ENCODE results near the gene CISTR. TPM values are rescaled to one million over a fixed set of nuclear protein-coding genes. Genes with fewer than 3 reads are reported as not detected.

The CISTR gene
- total RNA-seq, 4 donors from 2014 or later, result 1.4 TPM; not detected in 3

DNA sequence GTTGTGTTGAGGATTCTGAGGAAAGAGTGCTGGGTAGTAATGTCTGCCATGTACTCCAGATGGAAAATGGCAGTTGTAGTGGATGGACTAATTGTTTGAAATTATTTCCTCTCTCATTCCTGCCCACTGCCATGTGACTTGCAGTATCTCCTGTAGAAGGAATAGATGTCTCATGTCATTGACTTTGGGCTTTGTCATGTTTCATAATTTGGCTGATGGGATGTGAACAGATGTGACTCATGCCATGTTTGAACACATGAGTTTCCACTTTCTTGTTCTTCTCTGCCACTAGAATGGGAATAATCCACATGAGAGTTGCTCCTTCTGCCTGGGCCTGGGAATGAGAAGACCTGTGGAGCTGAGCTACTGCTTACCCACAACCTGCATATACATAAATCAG, 22.1 kb downstream of the CISTR start:
- H3K27me3 ChIP-seq, result peaks cover 4% of the 10 kb centered on the region

DNA sequence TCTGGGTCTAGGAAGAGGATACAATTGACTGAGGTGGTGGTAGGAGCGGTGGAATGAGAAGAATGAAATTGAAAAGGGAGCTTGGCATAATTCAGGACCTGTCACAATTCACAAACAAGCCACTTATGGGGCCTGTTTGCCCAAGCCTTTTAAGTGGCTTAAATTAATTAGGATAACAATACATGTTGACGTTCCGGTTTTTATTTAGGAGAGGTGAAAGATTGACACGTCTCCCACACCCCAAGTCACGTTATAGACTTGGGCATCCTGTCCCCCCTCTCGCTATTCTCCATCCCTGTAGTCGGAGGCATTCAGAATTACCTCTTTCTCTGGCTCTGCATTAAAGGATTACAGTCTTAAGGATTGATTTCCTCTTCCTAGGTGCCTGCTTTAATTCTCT, 23.6 kb downstream of the CISTR start:
- TF ChIP-seq POLR2A (IDR thresholded peaks at IDR 0.05) (no peak), EP300 (IDR thresholded peaks at IDR 0.05) (no peak), POLR2AphosphoS5 (IDR thresholded peaks at IDR 0.05) (no peak)
- TF ChIP-seq, protein P1, sequence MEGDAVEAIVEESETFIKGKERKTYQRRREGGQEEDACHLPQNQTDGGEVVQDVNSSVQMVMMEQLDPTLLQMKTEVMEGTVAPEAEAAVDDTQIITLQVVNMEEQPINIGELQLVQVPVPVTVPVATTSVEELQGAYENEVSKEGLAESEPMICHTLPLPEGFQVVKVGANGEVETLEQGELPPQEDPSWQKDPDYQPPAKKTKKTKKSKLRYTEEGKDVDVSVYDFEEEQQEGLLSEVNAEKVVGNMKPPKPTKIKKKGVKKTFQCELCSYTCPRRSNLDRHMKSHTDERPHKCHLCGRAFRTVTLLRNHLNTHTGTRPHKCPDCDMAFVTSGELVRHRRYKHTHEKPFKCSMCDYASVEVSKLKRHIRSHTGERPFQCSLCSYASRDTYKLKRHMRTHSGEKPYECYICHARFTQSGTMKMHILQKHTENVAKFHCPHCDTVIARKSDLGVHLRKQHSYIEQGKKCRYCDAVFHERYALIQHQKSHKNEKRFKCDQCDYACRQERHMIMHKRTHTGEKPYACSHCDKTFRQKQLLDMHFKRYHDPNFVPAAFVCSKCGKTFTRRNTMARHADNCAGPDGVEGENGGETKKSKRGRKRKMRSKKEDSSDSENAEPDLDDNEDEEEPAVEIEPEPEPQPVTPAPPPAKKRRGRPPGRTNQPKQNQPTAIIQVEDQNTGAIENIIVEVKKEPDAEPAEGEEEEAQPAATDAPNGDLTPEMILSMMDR (IDR thresholded peaks at IDR 0.05), result no peak
- 49 to 55% methylated on average over 7 of the region's 7 CpGs for WGBS, 2 donors (ENCODE audit: low coverage in 1 of 2)
- H3K9me3 ChIP-seq, result no peaks in the 10 kb centered on the region
- H3K4me3 ChIP-seq, result peak overlapping the region; percentile 48 to 75
- H3K27ac ChIP-seq, result peak overlapping the region; percentile 55 to 80 (median 76)
- H3K36me3 ChIP-seq, result peaks cover 0 to 26% of the 10 kb centered on the region in 2 donors
- H3K4me1 ChIP-seq, result peaks cover 3 to 31% (median 10%) of the 10 kb centered on the region in 3 donors
- no peaks in the 10 kb centered on the region for H3K27me3 ChIP-seq
- no peak for ATAC-seq

More for the DNA sequence above, 22.1 kb downstream of the CISTR start:
- TF ChIP-seq EP300 (IDR thresholded peaks at IDR 0.05) (no peak), POLR2A (IDR thresholded peaks at IDR 0.05) (no peak), POLR2AphosphoS5 (IDR thresholded peaks at IDR 0.05) (no peak)
- TF ChIP-seq, protein P1 (IDR thresholded peaks at IDR 0.05), result no peak
- Histone ChIP-seq H3K27ac (no peak overlapping the region), H3K36me3 (peaks cover 0 to 12% of the 10 kb centered on the region in 2 donors), H3K9me3 (no peaks in the 10 kb centered on the region), H3K4me1 (peaks cover 3 to 30% (median 10%) of the 10 kb centered on the region in 3 donors), H3K4me3 (no peak overlapping the region)
- no peak for ATAC-seq

GRCh38 chr12:53727310-53728041, 24.3 kb downstream of the CISTR start, which contains the start of gene CALCOCO1:
CALCOCO1 (minus strand) TSS chr12:53727452; CDS start chr12:53725242, 2,210 bp downstream.
- Histone ChIP-seq H3K4me3 (peak within 1 kb of the TSS; percentile 75 to 98), H3K27ac (peak within 1 kb of the TSS; percentile 70 to 80 (median 76)), H3K36me3 (peaks cover 0 to 33% of the 10 kb centered on the region in 2 donors), H3K4me1 (peaks cover 3 to 31% (median 10%) of the 10 kb centered on the region in 3 donors), H3K9me3 (no peaks in the 10 kb centered on the region), H3K27me3 (no peaks in the 10 kb centered on the region)
- TF ChIP-seq, protein P1 (IDR thresholded peaks at IDR 0.05), result no peak
- TF ChIP-seq EP300 (IDR thresholded peaks at IDR 0.05), result no peak
- peak; percentile 39 for TF ChIP-seq POLR2AphosphoS5 (IDR thresholded peaks at IDR 0.05)
- TF ChIP-seq POLR2A (IDR thresholded peaks at IDR 0.05), result peak in 1 of 2 donors; percentile 15
- peak; percentile 100 for ATAC-seq
- WGBS, 2 donors (ENCODE audit: low coverage in 1 of 2), result 0 to 1% methylated on average over 11 to 24 of the region's 38 CpGs

- Histone ChIP-seq H3K36me3 (peaks cover 0 to 39% of the 10 kb centered on the region in 2 donors), H3K9me3 (no peaks in the 10 kb centered on the region), H3K4me1 (peaks cover 3 to 31% (median 10%) of the 10 kb centered on the region in 3 donors), H3K27ac (peak overlapping the region; percentile 70 to 77 (median 72)), H3K4me3 (peak overlapping the region; percentile 75 to 98), H3K27me3 (no peaks in the 10 kb centered on the region)
- no peak for ATAC-seq
- WGBS, 2 donors (ENCODE audit: low coverage in 1 of 2), result 0 to 25% methylated on average over 2 to 11 of the region's 15 CpGs
- TF ChIP-seq POLR2A (IDR thresholded peaks at IDR 0.05), result no peak
- TF ChIP-seq, protein P1 (IDR thresholded peaks at IDR 0.05), result no peak
- no peak for TF ChIP-seq EP300 (IDR thresholded peaks at IDR 0.05)
- no peak for TF ChIP-seq POLR2AphosphoS5 (IDR thresholded peaks at IDR 0.05)
Measured at GRCh38 chr12:53726946-53727309, 24.9 kb downstream of the CISTR start.

- no peak for ATAC-seq
- TF ChIP-seq, protein P1 (IDR thresholded peaks at IDR 0.05), result no peak
- TF ChIP-seq EP300 (IDR thresholded peaks at IDR 0.05), result no peak
- peak overlapping the region; percentile 75 to 98 for H3K4me3 ChIP-seq
- WGBS, 2 donors (ENCODE audit: low coverage in 1 of 2), result 13 to 21% methylated on average over 1 to 2 of the region's 2 CpGs
- H3K36me3 ChIP-seq, result peaks cover 0 to 45% of the 10 kb centered on the region in 2 donors
- H3K4me1 ChIP-seq, result peaks cover 3 to 31% (median 10%) of the 10 kb centered on the region in 3 donors
- H3K9me3 ChIP-seq, result no peaks in the 10 kb centered on the region
- no peaks in the 10 kb centered on the region for H3K27me3 ChIP-seq
- H3K27ac ChIP-seq, result peak overlapping the region in 1 of 4 donors; percentile 77
Measured at GRCh38 chr12:53726341-53726740, 25.4 kb downstream of the CISTR start.

All from gastroesophageal sphincter (tissue), 4 donors.